Putamen (tissue), 1 donor: ENCODE data around the gene CLTCL1.

Experiments used
- DNase-seq: peaks from one replicate; pipeline ENCODE4 v3.0.0-alpha.2; 2016; ENCODE audit warnings: low spot score

The CLTCL1 gene

GRCh38 chr22:19131685-19132015, 159.9 kb downstream of the CLTCL1 start:
- DNase-seq = no peak

GRCh38 chr22:19130959-19131684, 160.4 kb downstream of the CLTCL1 start, which contains the start of gene TSSK2:
TSS of gene TSSK2 (plus strand) at chr22:19131308. CDS start at chr22:19131400, 92 bp downstream.
- DNase-seq = no peak

GRCh38 chr22:19129871-19130270, 161.6 kb downstream of the CLTCL1 start:
- DNase-seq = no peak
